Endodermal cell (in vitro differentiated cells): Measurements from ENCODE around the gene TFR2. TPM values are rescaled to one million over a fixed set of nuclear protein-coding genes. Genes with fewer than 3 reads are reported as not detected.

Experiments used
- DNase-seq: peaks from one replicate; pipeline ENCODE4 v3.0.0-alpha.2; 2017
- H3K27ac ChIP-seq: 2 replicates; pipeline ENCODE4 v1.5.1; 2013; ENCODE audit warnings: mild to moderate bottlenecking, low read depth, low read length, moderate library complexity
- H3K27me3 ChIP-seq: 2 replicates; pipeline ENCODE4 v1.6.1; 2013; ENCODE audit warnings: mild to moderate bottlenecking, low read length, moderate library complexity; ENCODE audit not compliant: insufficient read depth, control insufficient read depth, poor library complexity, severe bottlenecking
- H3K36me3 ChIP-seq: 2 replicates; pipeline ENCODE4 v1.7.0; 2013; ENCODE audit warnings: mild to moderate bottlenecking, low read length, moderate library complexity; ENCODE audit not compliant: control insufficient read depth, insufficient read depth
- H3K4me1 ChIP-seq: one replicate; pipeline ENCODE4 v1.7.0; 2013; ENCODE audit warnings: low read length; ENCODE audit not compliant: control insufficient read depth, insufficient read depth
- H3K4me3 ChIP-seq: 2 replicates; pipeline ENCODE4 v1.5.1; 2013; ENCODE audit warnings: mild to moderate bottlenecking, low read length, moderate library complexity
- H3K9ac ChIP-seq: 2 replicates; pipeline ENCODE4 v1.6.1; 2013; ENCODE audit warnings: mild to moderate bottlenecking, low read length, moderate library complexity; ENCODE audit not compliant: poor library complexity, severe bottlenecking; ENCODE audit errors: extremely low read depth
- H3K9me3 ChIP-seq: 2 replicates; pipeline ENCODE4 v1.6.1; 2013; ENCODE audit warnings: mild to moderate bottlenecking, low read length, moderate library complexity; ENCODE audit not compliant: control insufficient read depth
- H3K27ac Mint-ChIP-seq: 2 replicates; pipeline ENCODE4 v1.8.0; 2020; ENCODE audit warnings: mixed read lengths
- H3K27me3 Mint-ChIP-seq: 2 replicates; pipeline ENCODE4 v1.8.0; 2021; ENCODE audit warnings: mild to moderate bottlenecking, mixed read lengths; ENCODE audit not compliant: insufficient read depth
- H3K36me3 Mint-ChIP-seq: 2 replicates; pipeline ENCODE4 v1.8.0; 2020; ENCODE audit warnings: low read depth, mixed read lengths
- H3K4me1 Mint-ChIP-seq: 2 replicates; pipeline ENCODE4 v1.8.0; 2020; ENCODE audit warnings: mixed read lengths
- H3K4me3 Mint-ChIP-seq: 2 replicates; pipeline ENCODE4 v1.8.0; 2020; ENCODE audit warnings: mild to moderate bottlenecking, moderate library complexity, mixed read lengths
- H3K9me3 Mint-ChIP-seq: 2 replicates; pipeline ENCODE4 v1.8.0; 2020; ENCODE audit warnings: mild to moderate bottlenecking, mixed read lengths
- WGBS, 2 experiments: methylation state at CpG; one replicate each; pipeline versions ENCODE4 v1.1.5 to v1.1.7; 2013; ENCODE audit warnings: missing lambda C conversion rate in 2 of 2, mixed read lengths in 1 of 2; ENCODE audit not compliant: insufficient coverage in 1 of 2, insufficient read length in 1 of 2; 5-methylcytosine and 5-hydroxymethylcytosine counted together
- total RNA-seq, 2 donors: library from RNA; stranded (reverse); fragmentation: NEBNext Ultra II Directional in 1 of 2; extraction: Animal tissue kit (Norgen Biotek cat#: 25700) in 1 of 2; gene quantifications; 2 replicates in 1 of 2; 3 replicates in 1 of 2; pipeline ENCODE4 v1.2.1, GENCODE V29; 2021
- TF ChIP-seq, protein P1 (sequence below): fragments of 200-600 bp; sonication (generic); conservative IDR thresholded peaks from 2 replicates; pipeline ENCODE4 v1.5.0; 2021; ENCODE audit warnings: antibody characterized with exemption, mild to moderate bottlenecking

The TFR2 gene
- total RNA-seq, 2 donors from 2014 or later = 1.4 to 2.1 TPM

DNA sequence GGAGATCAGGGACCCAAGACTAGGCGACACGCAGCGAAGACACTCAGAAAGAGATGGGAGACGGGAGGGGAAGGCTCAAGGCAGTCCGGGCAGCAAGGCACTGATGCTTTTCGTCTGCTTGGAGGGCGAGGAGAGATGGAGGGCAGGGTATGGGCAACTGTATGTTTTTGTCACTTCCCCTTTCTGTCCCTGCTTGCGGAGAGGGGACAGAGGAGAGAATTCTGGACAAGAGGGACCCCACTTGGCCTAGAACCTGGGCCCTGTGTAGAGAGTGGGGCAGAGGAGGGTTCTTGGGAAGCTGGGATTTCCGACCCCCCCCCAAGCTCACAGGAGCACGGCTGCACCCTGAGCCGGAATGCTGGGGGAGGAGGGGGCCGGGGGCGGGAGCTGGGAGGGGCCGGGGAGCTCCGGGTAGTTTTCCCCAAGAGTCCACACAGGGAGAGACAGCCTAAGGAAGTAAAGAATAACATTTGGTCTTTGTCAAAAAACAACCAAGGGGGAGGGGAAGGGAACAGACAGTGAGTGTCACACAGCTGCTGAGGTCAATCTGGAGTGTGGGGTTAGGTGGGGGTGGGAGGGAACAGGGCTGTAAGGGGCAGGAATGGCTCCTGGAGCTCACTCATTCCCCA is 57.2 kb downstream of the TFR2 start:
- Mint-ChIP-seq H3K36me3 (peaks cover 6% of the 10 kb centered on the region), H3K9me3 (no peaks in the 10 kb centered on the region), H3K27me3 (no peaks in the 10 kb centered on the region), H3K27ac (peak overlapping the region; percentile 96), H3K4me1 (peaks cover 25% of the 10 kb centered on the region), H3K4me3 (peak overlapping the region; percentile 89)
- Histone ChIP-seq H3K4me3 (peak overlapping the region; percentile 94), H3K27ac (no peak overlapping the region), H3K9me3 (no peaks in the 10 kb centered on the region), H3K27me3 (no peaks in the 10 kb centered on the region), H3K9ac (peak overlapping the region; percentile 87), H3K4me1 (peaks cover 9% of the 10 kb centered on the region), H3K36me3 (peaks cover 34% of the 10 kb centered on the region)
- DNase-seq = peak; percentile 50
- 56 to 77% methylated on average over 6 to 14 of the region's 15 CpGs for WGBS, 2 experiments
- TF ChIP-seq, protein P1, sequence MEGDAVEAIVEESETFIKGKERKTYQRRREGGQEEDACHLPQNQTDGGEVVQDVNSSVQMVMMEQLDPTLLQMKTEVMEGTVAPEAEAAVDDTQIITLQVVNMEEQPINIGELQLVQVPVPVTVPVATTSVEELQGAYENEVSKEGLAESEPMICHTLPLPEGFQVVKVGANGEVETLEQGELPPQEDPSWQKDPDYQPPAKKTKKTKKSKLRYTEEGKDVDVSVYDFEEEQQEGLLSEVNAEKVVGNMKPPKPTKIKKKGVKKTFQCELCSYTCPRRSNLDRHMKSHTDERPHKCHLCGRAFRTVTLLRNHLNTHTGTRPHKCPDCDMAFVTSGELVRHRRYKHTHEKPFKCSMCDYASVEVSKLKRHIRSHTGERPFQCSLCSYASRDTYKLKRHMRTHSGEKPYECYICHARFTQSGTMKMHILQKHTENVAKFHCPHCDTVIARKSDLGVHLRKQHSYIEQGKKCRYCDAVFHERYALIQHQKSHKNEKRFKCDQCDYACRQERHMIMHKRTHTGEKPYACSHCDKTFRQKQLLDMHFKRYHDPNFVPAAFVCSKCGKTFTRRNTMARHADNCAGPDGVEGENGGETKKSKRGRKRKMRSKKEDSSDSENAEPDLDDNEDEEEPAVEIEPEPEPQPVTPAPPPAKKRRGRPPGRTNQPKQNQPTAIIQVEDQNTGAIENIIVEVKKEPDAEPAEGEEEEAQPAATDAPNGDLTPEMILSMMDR = no peak

DNA sequence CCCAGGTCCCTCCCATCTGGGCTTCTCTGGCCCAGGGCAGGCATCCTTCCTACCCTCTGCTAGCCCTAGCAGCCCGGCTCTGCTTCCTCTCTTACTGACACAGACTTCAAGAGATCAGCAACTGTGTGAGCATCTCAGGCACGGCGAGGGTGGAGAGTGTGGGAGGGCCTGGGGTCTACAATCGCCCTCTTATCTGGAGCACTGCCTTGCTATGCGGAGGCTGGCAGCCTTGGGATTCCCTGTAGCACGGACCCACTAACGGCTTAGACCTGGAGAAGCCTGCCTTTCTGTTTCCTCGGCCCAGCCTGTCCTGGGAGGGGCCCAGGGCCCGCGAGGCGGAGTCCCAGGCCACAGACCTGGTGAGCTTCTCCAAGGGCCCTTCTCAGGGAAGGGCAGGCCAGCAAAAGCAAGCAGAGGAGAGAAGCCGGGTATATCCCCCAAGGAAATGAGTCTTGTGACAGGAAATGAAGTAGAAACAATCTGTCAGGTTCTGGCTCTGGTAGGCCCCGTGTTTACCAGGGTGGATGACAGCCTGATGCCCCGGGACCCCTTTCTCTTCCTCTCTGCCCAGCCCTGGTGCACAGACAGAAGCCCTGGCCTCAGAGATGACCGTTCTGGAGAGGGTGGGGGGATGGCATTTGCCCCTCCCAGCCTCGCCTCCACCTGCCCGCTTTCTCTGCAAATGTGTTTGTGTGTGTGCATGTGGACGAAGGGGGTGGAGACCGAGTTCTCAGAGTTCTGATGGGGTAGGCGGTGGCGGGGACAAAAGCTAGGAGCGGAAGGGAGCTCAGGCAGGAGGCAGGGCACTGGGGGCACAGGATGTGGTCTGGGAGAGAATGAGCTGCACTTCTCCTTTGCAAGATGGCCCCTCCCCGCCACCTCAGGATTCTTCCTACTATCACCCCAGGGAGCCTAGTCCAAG is 58.0 kb downstream of the TFR2 start:
- no peaks in the 10 kb centered on the region for H3K27me3 Mint-ChIP-seq
- peak overlapping the region; percentile 77 for H3K27ac Mint-ChIP-seq
- H3K4me3 ChIP-seq = peak overlapping the region; percentile 29
- no peaks in the 10 kb centered on the region for H3K27me3 ChIP-seq
- no peak overlapping the region for H3K27ac ChIP-seq
- peaks cover 9% of the 10 kb centered on the region for H3K4me1 ChIP-seq
- H3K4me1 Mint-ChIP-seq = peaks cover 20% of the 10 kb centered on the region
- DNase-seq = peak; percentile 67
- H3K36me3 Mint-ChIP-seq = peaks cover 12% of the 10 kb centered on the region
- TF ChIP-seq, protein P1 = no peak
- no peak overlapping the region for H3K9ac ChIP-seq
- H3K4me3 Mint-ChIP-seq = peak overlapping the region; percentile 89
- H3K36me3 ChIP-seq = peaks cover 34% of the 10 kb centered on the region
- 73 to 79% methylated on average over 7 to 23 of the region's 23 CpGs for WGBS, 2 experiments
- no peaks in the 10 kb centered on the region for H3K9me3 ChIP-seq
- no peaks in the 10 kb centered on the region for H3K9me3 Mint-ChIP-seq

DNA sequence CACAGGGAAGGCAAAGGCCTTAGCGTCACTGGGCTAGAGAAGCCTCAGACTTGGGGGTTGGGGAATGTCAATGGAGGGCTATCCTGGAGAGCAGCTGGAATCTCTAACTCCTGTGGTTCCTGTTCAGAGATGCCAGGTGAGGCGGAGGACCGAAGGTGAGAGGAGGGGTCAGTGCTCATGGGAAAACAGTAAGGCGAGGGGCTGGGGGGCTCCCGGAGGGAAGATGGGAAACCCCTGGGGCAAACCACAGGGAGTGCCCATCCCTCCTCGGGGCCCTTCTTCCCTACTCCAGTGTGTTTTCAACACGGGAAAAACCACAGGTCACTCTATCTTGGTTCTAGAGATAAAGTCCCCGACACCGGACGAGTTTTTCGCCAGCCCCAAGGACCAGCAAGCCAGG is 58.7 kb downstream of the TFR2 start:
- Mint-ChIP-seq H3K27ac (no peak overlapping the region), H3K4me1 (peaks cover 19% of the 10 kb centered on the region), H3K4me3 (no peak overlapping the region), H3K27me3 (no peaks in the 10 kb centered on the region), H3K9me3 (no peaks in the 10 kb centered on the region), H3K36me3 (peaks cover 12% of the 10 kb centered on the region)
- peaks cover 9% of the 10 kb centered on the region for H3K4me1 ChIP-seq
- H3K36me3 ChIP-seq = peaks cover 36% of the 10 kb centered on the region
- H3K27ac ChIP-seq = no peak overlapping the region
- 93 to 98% methylated on average over 6 to 11 of the region's 11 CpGs for WGBS, 2 experiments
- TF ChIP-seq, protein P1 = no peak
- no peak overlapping the region for H3K9ac ChIP-seq
- DNase-seq = peak; percentile 31
- H3K27me3 ChIP-seq = no peaks in the 10 kb centered on the region
- H3K4me3 ChIP-seq = no peak overlapping the region
- H3K9me3 ChIP-seq = no peaks in the 10 kb centered on the region
